Kidney (tissue), 14 donors: ENCODE data around the gene PKDREJ. TPM values are rescaled to one million over a fixed set of nuclear protein-coding genes. Genes with fewer than 3 reads are reported as not detected.

ENCODE experiments used
- DNase-seq, 5 donors: peaks; one replicate each; pipeline ENCODE4 v3.0.0-alpha.2; 2013 to 2020
- FAIRE-seq: peaks from 2 replicates; lab custom pipeline; 2012; peaks lifted over from hg19 to GRCh38; lab: Jason Lieb, UNC
- H3K27ac ChIP-seq, 2 donors: one replicate each; pipeline ENCODE4 v1.7.0; 2013; ENCODE audit warnings: low read depth in 2 of 2, low read length in 2 of 2, inconsistent platforms in 1 of 2
- H3K27me3 ChIP-seq: one replicate; pipeline ENCODE4 v1.7.1; 2013; ENCODE audit warnings: low read length, inconsistent platforms; ENCODE audit not compliant: control insufficient read depth, insufficient read depth
- H3K36me3 ChIP-seq, 3 donors: one replicate each; pipeline versions ENCODE4 v1.7.0 to v1.7.1; 2013; ENCODE audit warnings: low read length in 3 of 3, control low read depth in 1 of 3, inconsistent platforms in 1 of 3; ENCODE audit not compliant: insufficient read depth in 3 of 3, control insufficient read depth in 2 of 3
- H3K4me1 ChIP-seq, 3 donors: one replicate each; pipeline versions ENCODE4 v1.7.0 to v1.7.1; 2013; ENCODE audit warnings: low read length in 3 of 3, inconsistent platforms in 1 of 3, low read depth in 1 of 3; ENCODE audit not compliant: control insufficient read depth in 2 of 3, insufficient read depth in 2 of 3
- H3K4me3 ChIP-seq, 3 donors: one replicate each; pipeline versions ENCODE4 v1.7.0 to v1.8.1; 2013; ENCODE audit warnings: low read length in 3 of 3, control low read depth in 1 of 3, inconsistent platforms in 1 of 3
- H3K9ac ChIP-seq, 3 donors: one replicate each; pipeline versions ENCODE4 v1.7.0 to v1.7.1; 2013; ENCODE audit warnings: low read length in 3 of 3, control low read depth in 1 of 3, inconsistent platforms in 1 of 3
- H3K9me3 ChIP-seq, 3 donors: one replicate each; pipeline versions ENCODE4 v1.7.0 to v1.7.1; 2013; ENCODE audit warnings: low read length in 3 of 3, control low read depth in 1 of 3, inconsistent platforms in 1 of 3; ENCODE audit not compliant: control insufficient read depth in 2 of 3, insufficient read depth in 1 of 3
- intact Hi-C: fragments of 100-400 bp; cut with DNase I; formaldehyde crosslinking; loops from one replicate; pipeline ENCODE4 v1.11.1; 2022
- polyA plus RNA-seq: library from polyadenylated mRNA; stranded (reverse); fragments of 350-450 nt; fragmentation: Illumina TruSeq; extraction: RNeasy Lipid Tissue Mini Kit (QIAGEN cat#74804); gene quantifications from one replicate; pipeline ENCODE4 v1.2.3, GENCODE V29; 2014; ENCODE audit warnings: low read depth, low replicate concordance; ENCODE audit not compliant: insufficient read depth
- total RNA-seq: library from RNA; stranded (reverse); fragmentation: NEBNext Ultra II Directional; extraction: Animal tissue kit (Norgen Biotek cat#: 25700); gene quantifications from one replicate; pipeline ENCODE4 v1.2.1, GENCODE V29; 2021
- TF ChIP-seq, protein P1 (sequence below): IDR thresholded peaks from 3 replicates; pipeline ENCODE4 v1.5.1; 2012; ENCODE audit warnings: mild to moderate bottlenecking, moderate library complexity, borderline replicate concordance; ENCODE audit not compliant: insufficient read depth; ENCODE audit errors: extremely low read depth
- donor health status: control.
- donor health status: control.
- donor health status: control.
- donor health status: control.
- donor health status: control.
- donor health status: DM: yes; HTN: yes; CAD: no.
- donor health status: Normal renal cell carcinoma (clear cell type).

Gene PKDREJ
- total and polyA plus RNA-seq, 2 donors from 2014 or later, result 0.06 to 0.15 TPM

DNA sequence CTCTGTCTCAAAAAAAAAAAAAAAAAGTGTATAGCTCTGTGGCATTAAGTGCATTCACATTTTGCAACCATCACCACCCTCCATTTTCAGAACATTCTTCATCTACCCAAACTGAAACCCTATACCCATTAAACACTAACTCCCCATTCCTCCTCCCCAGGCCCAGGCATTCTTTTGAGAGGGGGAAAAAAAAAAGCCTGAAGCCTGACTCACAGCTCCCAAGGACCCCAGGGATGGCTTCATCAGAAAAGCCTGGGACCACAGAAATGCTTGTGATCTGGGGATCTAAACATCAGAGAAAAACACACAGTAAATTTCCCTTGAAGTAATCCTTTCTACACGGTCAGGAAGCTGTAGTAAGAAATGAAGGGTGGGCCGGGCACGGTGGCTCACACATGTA, 22.9 kb upstream of the PKDREJ start:
- Histone ChIP-seq H3K4me1 (peaks cover 0 to 13% (median 0%) of the 10 kb centered on the region in 3 donors), H3K27me3 (no peaks in the 10 kb centered on the region), H3K9ac (no peak overlapping the region), H3K36me3 (peaks cover 4 to 66% (median 30%) of the 10 kb centered on the region in 3 donors), H3K4me3 (no peak overlapping the region), H3K27ac (no peak overlapping the region), H3K9me3 (no peaks in the 10 kb centered on the region)
- intact Hi-C loops, result no loop called here
- FAIRE-seq (no peak), DNase-seq (no peak)
- TF ChIP-seq, protein P1, sequence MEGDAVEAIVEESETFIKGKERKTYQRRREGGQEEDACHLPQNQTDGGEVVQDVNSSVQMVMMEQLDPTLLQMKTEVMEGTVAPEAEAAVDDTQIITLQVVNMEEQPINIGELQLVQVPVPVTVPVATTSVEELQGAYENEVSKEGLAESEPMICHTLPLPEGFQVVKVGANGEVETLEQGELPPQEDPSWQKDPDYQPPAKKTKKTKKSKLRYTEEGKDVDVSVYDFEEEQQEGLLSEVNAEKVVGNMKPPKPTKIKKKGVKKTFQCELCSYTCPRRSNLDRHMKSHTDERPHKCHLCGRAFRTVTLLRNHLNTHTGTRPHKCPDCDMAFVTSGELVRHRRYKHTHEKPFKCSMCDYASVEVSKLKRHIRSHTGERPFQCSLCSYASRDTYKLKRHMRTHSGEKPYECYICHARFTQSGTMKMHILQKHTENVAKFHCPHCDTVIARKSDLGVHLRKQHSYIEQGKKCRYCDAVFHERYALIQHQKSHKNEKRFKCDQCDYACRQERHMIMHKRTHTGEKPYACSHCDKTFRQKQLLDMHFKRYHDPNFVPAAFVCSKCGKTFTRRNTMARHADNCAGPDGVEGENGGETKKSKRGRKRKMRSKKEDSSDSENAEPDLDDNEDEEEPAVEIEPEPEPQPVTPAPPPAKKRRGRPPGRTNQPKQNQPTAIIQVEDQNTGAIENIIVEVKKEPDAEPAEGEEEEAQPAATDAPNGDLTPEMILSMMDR, result no peak

DNA sequence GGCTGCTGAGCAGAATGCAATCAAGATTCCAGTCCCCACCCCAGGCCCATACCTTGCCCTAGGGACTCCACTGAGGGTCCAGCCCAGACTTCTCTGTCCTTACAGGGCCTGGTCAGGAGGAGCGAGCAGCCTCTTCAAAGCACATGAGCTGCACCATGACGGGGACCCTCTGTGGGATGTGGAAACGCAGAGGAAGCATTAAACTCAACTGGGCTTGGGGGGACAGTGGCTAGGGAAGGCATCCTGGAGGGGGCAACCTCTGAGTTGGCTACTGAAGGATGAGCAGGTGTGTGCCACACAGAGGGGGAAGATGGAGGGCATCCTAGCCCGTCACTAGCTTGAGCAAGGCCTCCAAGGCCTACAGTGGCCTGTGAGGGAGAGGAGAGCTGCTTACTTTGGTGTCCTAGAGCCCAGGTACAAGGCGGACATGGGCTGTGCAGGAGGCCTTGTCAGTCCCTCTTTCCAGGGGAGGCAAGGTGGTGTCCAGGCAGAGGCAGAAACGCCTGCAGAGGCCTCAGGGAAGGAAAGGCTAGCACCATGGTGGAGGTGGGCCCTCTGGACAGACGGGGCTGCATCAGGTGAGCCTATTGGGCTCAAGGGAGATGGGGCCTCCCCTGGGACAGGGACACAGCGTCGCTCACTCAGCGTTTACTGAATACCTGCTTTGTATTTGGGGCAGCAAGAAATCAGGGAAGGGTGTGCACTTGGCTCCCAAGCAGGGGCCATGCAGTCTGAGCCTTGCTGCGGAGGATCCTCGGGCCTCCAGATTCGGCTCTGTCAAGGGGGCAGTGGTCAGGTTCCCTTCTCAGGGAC, 18.9 kb upstream of the PKDREJ start:
- DNase-seq, result no peak
- H3K4me1 ChIP-seq, result peaks cover 0 to 5% (median 0%) of the 10 kb centered on the region in 3 donors
- TF ChIP-seq, protein P1, result no peak
- no peak overlapping the region for H3K27ac ChIP-seq
- peaks cover 4 to 81% (median 59%) of the 10 kb centered on the region in 3 donors for H3K36me3 ChIP-seq
- no peaks in the 10 kb centered on the region for H3K27me3 ChIP-seq
- no peak for FAIRE-seq
- intact Hi-C loops, result no loop called here
- no peaks in the 10 kb centered on the region for H3K9me3 ChIP-seq
- no peak overlapping the region for H3K9ac ChIP-seq
- H3K4me3 ChIP-seq, result no peak overlapping the region

DNA sequence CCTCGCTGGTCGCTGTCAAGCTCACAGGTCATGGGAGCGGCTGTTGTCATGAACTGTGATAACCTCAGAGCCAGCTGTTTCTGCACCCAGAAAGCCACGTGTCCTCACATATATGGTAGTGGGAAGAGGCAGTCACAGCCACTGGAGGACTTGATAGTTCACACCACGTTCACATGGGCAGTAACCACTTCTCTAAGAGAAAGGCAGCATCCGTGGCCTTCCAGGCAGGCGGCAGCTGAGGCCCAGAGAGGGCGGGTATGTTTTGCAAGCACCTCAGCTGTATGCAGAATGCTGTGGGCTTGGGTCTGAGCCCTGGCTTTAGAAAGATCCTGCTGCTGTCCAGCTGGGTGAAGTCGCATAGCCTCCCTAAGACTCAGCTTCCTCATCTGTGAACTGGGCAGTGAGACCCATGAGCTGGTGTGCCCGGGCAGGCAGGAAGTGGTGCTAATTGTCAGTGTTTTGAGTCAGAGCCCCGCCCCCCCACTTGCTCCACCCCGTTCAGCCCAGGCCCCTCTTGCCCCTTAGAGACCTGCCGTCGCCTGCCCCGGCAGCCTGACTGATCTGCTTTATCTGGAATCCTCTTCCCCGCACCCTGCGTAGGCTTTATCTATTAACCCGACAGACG, 18.0 kb upstream of the PKDREJ start:
- peaks cover 0 to 3% (median 0%) of the 10 kb centered on the region in 3 donors for H3K4me1 ChIP-seq
- intact Hi-C loops, result no loop called here
- no peaks in the 10 kb centered on the region for H3K27me3 ChIP-seq
- H3K4me3 ChIP-seq, result no peak overlapping the region
- FAIRE-seq, result no peak
- no peak overlapping the region for H3K9ac ChIP-seq
- peaks cover 6 to 82% (median 60%) of the 10 kb centered on the region in 3 donors for H3K36me3 ChIP-seq
- no peaks in the 10 kb centered on the region for H3K9me3 ChIP-seq
- H3K27ac ChIP-seq, result no peak overlapping the region
- TF ChIP-seq, protein P1, result no peak
- no peak for DNase-seq
